WTC11 (cell line): Measurements from ENCODE around the gene KIAA0930. TPM values are rescaled to one million over a fixed set of nuclear protein-coding genes. Genes with fewer than 3 reads are reported as not detected.
A peak's percentile ranks its signal among the peaks of the same experiment; 100 is the strongest.

ENCODE experiments used
- ATAC-seq: fragments of 200-7000 bp; cut with Tn5 transposase; 2 replicates; pipeline ENCODE4 v1.10.0; 2021; ENCODE audit warnings: mild to moderate bottlenecking, moderate library complexity
- CTCF ChIA-PET: fragments of 300-600 bp; sonication (Branson Sonifier 250); formaldehyde crosslinking; loops from one replicate; lab custom pipeline; 2021; ENCODE audit warnings: antibody characterized with exemption; lab: Charles Lee
- POLR2A ChIA-PET: fragments of 350-600 bp; sonication (Branson Sonifier 250); formaldehyde crosslinking; loops from one replicate; lab custom pipeline; 2021; ENCODE audit warnings: antibody characterized with exemption; lab: Charles Lee
- DNase-seq: peaks from one replicate; pipeline ENCODE4 v3.0.0; 2021; ENCODE audit warnings: low spot score
- H3K27ac Mint-ChIP-seq: 2 replicates; pipeline ENCODE4 v1.8.0; 2021; ENCODE audit warnings: mixed read lengths
- H3K27me3 Mint-ChIP-seq: 2 replicates; pipeline ENCODE4 v1.8.0; 2021; ENCODE audit warnings: low read depth, mild to moderate bottlenecking, moderate library complexity, mixed read lengths
- H3K36me3 Mint-ChIP-seq: 2 replicates; pipeline ENCODE4 v1.8.0; 2021; ENCODE audit warnings: mixed read lengths
- H3K4me1 Mint-ChIP-seq: 2 replicates; pipeline ENCODE4 v1.8.0; 2022; ENCODE audit warnings: mixed read lengths
- H3K4me3 Mint-ChIP-seq: 2 replicates; pipeline ENCODE4 v1.8.0; 2021; ENCODE audit warnings: mild to moderate bottlenecking, moderate library complexity, mixed read lengths
- H3K9me3 Mint-ChIP-seq: 2 replicates; pipeline ENCODE4 v1.8.0; 2021; ENCODE audit warnings: mixed read lengths
- ELF4 ChIP-seq: sonication (generic); formaldehyde crosslinking; IDR thresholded peaks from 2 replicates; pipeline ENCODE4 v1.8.1; 2022; ENCODE audit warnings: low read depth, mild to moderate bottlenecking, moderate library complexity, missing genetic modification reagents
- ETV6 ChIP-seq: sonication (generic); formaldehyde crosslinking; IDR thresholded peaks from 2 replicates; pipeline ENCODE4 v1.8.1; 2022; ENCODE audit warnings: mild to moderate bottlenecking, missing genetic modification reagents
- FOXK1 ChIP-seq: sonication (generic); formaldehyde crosslinking; IDR thresholded peaks from 2 replicates; pipeline ENCODE4 v1.8.0; 2022; ENCODE audit warnings: mild to moderate bottlenecking, moderate library complexity, missing genetic modification reagents
- HMGXB4 ChIP-seq: sonication (generic); formaldehyde crosslinking; IDR thresholded peaks from 2 replicates; pipeline ENCODE4 v1.8.1; 2023; ENCODE audit warnings: mild to moderate bottlenecking, moderate library complexity, missing genetic modification reagents
- IRF1 ChIP-seq: sonication (generic); formaldehyde crosslinking; IDR thresholded peaks from 2 replicates; pipeline ENCODE4 v1.8.0; 2023; ENCODE audit warnings: missing genetic modification reagents
- JUN ChIP-seq: sonication (generic); formaldehyde crosslinking; IDR thresholded peaks from 2 replicates; pipeline ENCODE4 v1.8.0; 2023; ENCODE audit warnings: mild to moderate bottlenecking, missing genetic modification reagents
- MXD4 ChIP-seq: fragments of 250-450 bp; sonication (Bioruptor Pico); IDR thresholded peaks from 2 replicates; pipeline ENCODE4 v1.8.0; 2021; ENCODE audit warnings: mild to moderate bottlenecking, moderate library complexity, borderline replicate concordance
- OVOL2 ChIP-seq: fragments of 250-450 bp; sonication (Bioruptor Pico); IDR thresholded peaks from 2 replicates; pipeline ENCODE4 v1.9.0; 2021; ENCODE audit warnings: mild to moderate bottlenecking, borderline replicate concordance
- PRDM15 ChIP-seq: sonication (generic); formaldehyde crosslinking; IDR thresholded peaks from 2 replicates; pipeline ENCODE4 v1.8.0; 2022; ENCODE audit warnings: missing genetic modification reagents
- RORB ChIP-seq: fragments of 250-450 bp; sonication (Bioruptor Pico); IDR thresholded peaks from 2 replicates; pipeline ENCODE4 v1.9.0; 2021; ENCODE audit warnings: mild to moderate bottlenecking
- SMAD4 ChIP-seq: sonication (generic); formaldehyde crosslinking; IDR thresholded peaks from 2 replicates; pipeline ENCODE4 v1.8.0; 2022; ENCODE audit warnings: mild to moderate bottlenecking, missing genetic modification reagents
- SP1 ChIP-seq: sonication (generic); formaldehyde crosslinking; conservative IDR thresholded peaks from 2 replicates; pipeline ENCODE4 v1.8.1; 2022; ENCODE audit warnings: missing genetic modification reagents
- USF1 ChIP-seq: sonication (generic); formaldehyde crosslinking; IDR thresholded peaks from 2 replicates; pipeline ENCODE4 v1.8.0; 2022; ENCODE audit warnings: mild to moderate bottlenecking, missing genetic modification reagents
- ZNF121 ChIP-seq: sonication (generic); formaldehyde crosslinking; IDR thresholded peaks from 2 replicates; pipeline ENCODE4 v1.8.0; 2023; ENCODE audit warnings: missing genetic modification reagents
- ZNF138 ChIP-seq: sonication (generic); formaldehyde crosslinking; conservative IDR thresholded peaks from 2 replicates; pipeline ENCODE4 v1.8.1; 2022; ENCODE audit warnings: mild to moderate bottlenecking, moderate library complexity, missing genetic modification reagents
- ZNF423 ChIP-seq: fragments of 250-450 bp; sonication (Bioruptor Pico); IDR thresholded peaks from 2 replicates; pipeline ENCODE4 v2.1.2; 2022; ENCODE audit warnings: mild to moderate bottlenecking, moderate library complexity
- ZNF671 ChIP-seq: fragments of 250-450 bp; sonication (Bioruptor Pico); IDR thresholded peaks from 2 replicates; pipeline ENCODE4 v1.8.0; 2021; ENCODE audit warnings: mild to moderate bottlenecking
- total RNA-seq: library from RNA; stranded (reverse); gene quantifications from 3 replicates; pipeline ENCODE4 v1.2.3, GENCODE V29; 2021
- TF ChIP-seq, protein P1 (sequence below): sonication (generic); formaldehyde crosslinking; IDR thresholded peaks from 2 replicates; pipeline ENCODE4 v1.8.1; 2023; ENCODE audit warnings: mild to moderate bottlenecking, missing genetic modification reagents, moderate library complexity
- TF ChIP-seq, protein P2 (sequence below): sonication (generic); formaldehyde crosslinking; IDR thresholded peaks from 2 replicates; pipeline ENCODE4 v1.8.0; 2022; ENCODE audit warnings: mild to moderate bottlenecking, missing genetic modification reagents
- TF ChIP-seq, protein P3 (sequence below): fragments of 250-450 bp; sonication (Bioruptor Pico); IDR thresholded peaks from 2 replicates; pipeline ENCODE4 v1.9.0; 2021; ENCODE audit warnings: moderate library complexity, mild to moderate bottlenecking, inconsistent platforms, borderline replicate concordance

The KIAA0930 gene
- total RNA-seq, 1 experiment from 2014 or later, result 62.1 TPM

- TF ChIP-seq, protein P1, sequence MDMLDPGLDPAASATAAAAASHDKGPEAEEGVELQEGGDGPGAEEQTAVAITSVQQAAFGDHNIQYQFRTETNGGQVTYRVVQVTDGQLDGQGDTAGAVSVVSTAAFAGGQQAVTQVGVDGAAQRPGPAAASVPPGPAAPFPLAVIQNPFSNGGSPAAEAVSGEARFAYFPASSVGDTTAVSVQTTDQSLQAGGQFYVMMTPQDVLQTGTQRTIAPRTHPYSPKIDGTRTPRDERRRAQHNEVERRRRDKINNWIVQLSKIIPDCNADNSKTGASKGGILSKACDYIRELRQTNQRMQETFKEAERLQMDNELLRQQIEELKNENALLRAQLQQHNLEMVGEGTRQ (CRISPR knock-in tag), result no peak
- no peak for TF ChIP-seq ELF4 (CRISPR knock-in tag)
- no peak for TF ChIP-seq ZNF423 (CRISPR knock-in tag)
- no peak for TF ChIP-seq MXD4
- TF ChIP-seq SP1 (CRISPR knock-in tag), result no peak
- no peak for TF ChIP-seq RORB (CRISPR knock-in tag)
- TF ChIP-seq, protein P2, sequence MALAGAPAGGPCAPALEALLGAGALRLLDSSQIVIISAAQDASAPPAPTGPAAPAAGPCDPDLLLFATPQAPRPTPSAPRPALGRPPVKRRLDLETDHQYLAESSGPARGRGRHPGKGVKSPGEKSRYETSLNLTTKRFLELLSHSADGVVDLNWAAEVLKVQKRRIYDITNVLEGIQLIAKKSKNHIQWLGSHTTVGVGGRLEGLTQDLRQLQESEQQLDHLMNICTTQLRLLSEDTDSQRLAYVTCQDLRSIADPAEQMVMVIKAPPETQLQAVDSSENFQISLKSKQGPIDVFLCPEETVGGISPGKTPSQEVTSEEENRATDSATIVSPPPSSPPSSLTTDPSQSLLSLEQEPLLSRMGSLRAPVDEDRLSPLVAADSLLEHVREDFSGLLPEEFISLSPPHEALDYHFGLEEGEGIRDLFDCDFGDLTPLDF (CRISPR knock-in tag), result no peak
- TF ChIP-seq IRF1 (CRISPR knock-in tag), result no peak
- no peak for TF ChIP-seq SMAD4 (CRISPR knock-in tag)
- TF ChIP-seq, all 79 proteins: peak for 0
Observed at GRCh38 chr22:45239681-45240051, 1.0 kb downstream of the KIAA0930 start (continued).

GRCh38 chr22:45238957-45239680 lies 1.6 kb downstream of the KIAA0930 start:
- POLR2A ChIA-PET, result interaction anchor here (0.5 kb wide), 1 partner anchor 41 kb away, joined by 4 read pairs; no protein-coding TSS in a partner anchor
- H3K4me3 Mint-ChIP-seq, result peak overlapping the region; percentile 88
- CTCF ChIA-PET, result no interaction called here
- 0 out of 2 replicates have a peak, but pooled peaks cover 3% of the 10 kb centered on the region for H3K36me3 Mint-ChIP-seq
- ATAC-seq (0 out of 2 replicates have a peak, but pooled peaks have one; percentile 4), DNase-seq (no peak)
- TF ChIP-seq ZNF138 (CRISPR knock-in tag), result no peak
- no peak for TF ChIP-seq OVOL2
- 0 out of 2 replicates have a peak, but pooled peaks have one; percentile 14 for TF ChIP-seq USF1
- TF ChIP-seq ETV6 (CRISPR knock-in tag), result no peak
- no peaks in the 10 kb centered on the region for H3K9me3 Mint-ChIP-seq
- no peak overlapping the region for H3K27ac Mint-ChIP-seq
- H3K27me3 Mint-ChIP-seq, result peaks cover 23% of the 10 kb centered on the region
- peaks cover 20% of the 10 kb centered on the region for H3K4me1 Mint-ChIP-seq

- CTCF ChIA-PET, result interaction anchor here (1.7 kb wide), 1 partner anchor 29 kb away, joined by 11 read pairs; no protein-coding TSS in a partner anchor
- POLR2A ChIA-PET, result no interaction called here
- DNase-seq (no peak), ATAC-seq (no peak)
- peaks cover 20% of the 10 kb centered on the region for H3K4me1 Mint-ChIP-seq
- peaks cover 23% of the 10 kb centered on the region for H3K27me3 Mint-ChIP-seq
- 0 out of 2 replicates have a peak, but pooled peaks cover 3% of the 10 kb centered on the region for H3K36me3 Mint-ChIP-seq
- H3K4me3 Mint-ChIP-seq, result 0 out of 2 replicates have a peak overlapping the region, but pooled peaks have one; percentile 39
- no peak overlapping the region for H3K27ac Mint-ChIP-seq
- no peaks in the 10 kb centered on the region for H3K9me3 Mint-ChIP-seq
- TF ChIP-seq, protein P3, sequence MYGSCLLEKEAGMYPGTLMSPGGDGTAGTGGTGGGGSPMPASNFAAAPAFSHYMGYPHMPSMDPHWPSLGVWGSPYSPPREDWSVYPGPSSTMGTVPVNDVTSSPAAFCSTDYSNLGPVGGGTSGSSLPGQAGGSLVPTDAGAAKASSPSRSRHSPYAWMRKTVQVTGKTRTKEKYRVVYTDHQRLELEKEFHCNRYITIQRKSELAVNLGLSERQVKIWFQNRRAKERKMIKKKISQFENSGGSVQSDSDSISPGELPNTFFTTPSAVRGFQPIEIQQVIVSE (CRISPR knock-in tag), result no peak
- TF ChIP-seq, protein P2 (CRISPR knock-in tag), result no peak
- TF ChIP-seq FOXK1 (CRISPR knock-in tag), result no peak
- no peak for TF ChIP-seq JUN (CRISPR knock-in tag)
- TF ChIP-seq ZNF121 (CRISPR knock-in tag), result no peak
- no peak for TF ChIP-seq HMGXB4 (CRISPR knock-in tag)
- TF ChIP-seq ZNF671 (CRISPR knock-in tag), result no peak
- TF ChIP-seq PRDM15 (CRISPR knock-in tag), result no peak
Observed at GRCh38 chr22:45238076-45238956, 2.4 kb downstream of the KIAA0930 start.
